ENCODE results near the gene ACSS1. TPM values are rescaled to one million over a fixed set of nuclear protein-coding genes. Genes with fewer than 3 reads are reported as not detected.

ACSS1 gene
- total and polyA plus RNA-seq, 2 of the 8 experiments (the other 6 are each of a cell fraction or from before 2014, with no cell fraction given), result 2.6 to 3.4 TPM

DNA sequence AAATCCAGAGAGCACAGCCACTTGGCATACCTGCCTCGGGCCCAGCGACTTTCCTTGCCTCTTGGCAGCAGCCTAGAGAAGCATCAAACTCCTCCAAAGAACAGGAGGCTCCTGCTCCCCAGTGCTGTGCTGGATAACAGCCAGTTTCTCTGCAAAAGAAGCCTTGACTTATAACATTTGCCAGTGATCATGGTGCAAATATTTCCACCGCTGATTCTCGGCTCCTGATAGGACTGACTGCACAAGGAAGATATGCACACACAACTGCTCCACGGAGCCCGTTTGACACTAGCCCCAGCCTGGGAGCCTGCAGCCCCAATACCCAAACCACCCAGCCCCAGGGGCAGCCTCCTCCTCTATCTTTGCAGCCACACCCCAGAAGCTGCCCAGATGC is 17.5 kb downstream of the ACSS1 start (continued):
- TF ChIP-seq, protein P1, sequence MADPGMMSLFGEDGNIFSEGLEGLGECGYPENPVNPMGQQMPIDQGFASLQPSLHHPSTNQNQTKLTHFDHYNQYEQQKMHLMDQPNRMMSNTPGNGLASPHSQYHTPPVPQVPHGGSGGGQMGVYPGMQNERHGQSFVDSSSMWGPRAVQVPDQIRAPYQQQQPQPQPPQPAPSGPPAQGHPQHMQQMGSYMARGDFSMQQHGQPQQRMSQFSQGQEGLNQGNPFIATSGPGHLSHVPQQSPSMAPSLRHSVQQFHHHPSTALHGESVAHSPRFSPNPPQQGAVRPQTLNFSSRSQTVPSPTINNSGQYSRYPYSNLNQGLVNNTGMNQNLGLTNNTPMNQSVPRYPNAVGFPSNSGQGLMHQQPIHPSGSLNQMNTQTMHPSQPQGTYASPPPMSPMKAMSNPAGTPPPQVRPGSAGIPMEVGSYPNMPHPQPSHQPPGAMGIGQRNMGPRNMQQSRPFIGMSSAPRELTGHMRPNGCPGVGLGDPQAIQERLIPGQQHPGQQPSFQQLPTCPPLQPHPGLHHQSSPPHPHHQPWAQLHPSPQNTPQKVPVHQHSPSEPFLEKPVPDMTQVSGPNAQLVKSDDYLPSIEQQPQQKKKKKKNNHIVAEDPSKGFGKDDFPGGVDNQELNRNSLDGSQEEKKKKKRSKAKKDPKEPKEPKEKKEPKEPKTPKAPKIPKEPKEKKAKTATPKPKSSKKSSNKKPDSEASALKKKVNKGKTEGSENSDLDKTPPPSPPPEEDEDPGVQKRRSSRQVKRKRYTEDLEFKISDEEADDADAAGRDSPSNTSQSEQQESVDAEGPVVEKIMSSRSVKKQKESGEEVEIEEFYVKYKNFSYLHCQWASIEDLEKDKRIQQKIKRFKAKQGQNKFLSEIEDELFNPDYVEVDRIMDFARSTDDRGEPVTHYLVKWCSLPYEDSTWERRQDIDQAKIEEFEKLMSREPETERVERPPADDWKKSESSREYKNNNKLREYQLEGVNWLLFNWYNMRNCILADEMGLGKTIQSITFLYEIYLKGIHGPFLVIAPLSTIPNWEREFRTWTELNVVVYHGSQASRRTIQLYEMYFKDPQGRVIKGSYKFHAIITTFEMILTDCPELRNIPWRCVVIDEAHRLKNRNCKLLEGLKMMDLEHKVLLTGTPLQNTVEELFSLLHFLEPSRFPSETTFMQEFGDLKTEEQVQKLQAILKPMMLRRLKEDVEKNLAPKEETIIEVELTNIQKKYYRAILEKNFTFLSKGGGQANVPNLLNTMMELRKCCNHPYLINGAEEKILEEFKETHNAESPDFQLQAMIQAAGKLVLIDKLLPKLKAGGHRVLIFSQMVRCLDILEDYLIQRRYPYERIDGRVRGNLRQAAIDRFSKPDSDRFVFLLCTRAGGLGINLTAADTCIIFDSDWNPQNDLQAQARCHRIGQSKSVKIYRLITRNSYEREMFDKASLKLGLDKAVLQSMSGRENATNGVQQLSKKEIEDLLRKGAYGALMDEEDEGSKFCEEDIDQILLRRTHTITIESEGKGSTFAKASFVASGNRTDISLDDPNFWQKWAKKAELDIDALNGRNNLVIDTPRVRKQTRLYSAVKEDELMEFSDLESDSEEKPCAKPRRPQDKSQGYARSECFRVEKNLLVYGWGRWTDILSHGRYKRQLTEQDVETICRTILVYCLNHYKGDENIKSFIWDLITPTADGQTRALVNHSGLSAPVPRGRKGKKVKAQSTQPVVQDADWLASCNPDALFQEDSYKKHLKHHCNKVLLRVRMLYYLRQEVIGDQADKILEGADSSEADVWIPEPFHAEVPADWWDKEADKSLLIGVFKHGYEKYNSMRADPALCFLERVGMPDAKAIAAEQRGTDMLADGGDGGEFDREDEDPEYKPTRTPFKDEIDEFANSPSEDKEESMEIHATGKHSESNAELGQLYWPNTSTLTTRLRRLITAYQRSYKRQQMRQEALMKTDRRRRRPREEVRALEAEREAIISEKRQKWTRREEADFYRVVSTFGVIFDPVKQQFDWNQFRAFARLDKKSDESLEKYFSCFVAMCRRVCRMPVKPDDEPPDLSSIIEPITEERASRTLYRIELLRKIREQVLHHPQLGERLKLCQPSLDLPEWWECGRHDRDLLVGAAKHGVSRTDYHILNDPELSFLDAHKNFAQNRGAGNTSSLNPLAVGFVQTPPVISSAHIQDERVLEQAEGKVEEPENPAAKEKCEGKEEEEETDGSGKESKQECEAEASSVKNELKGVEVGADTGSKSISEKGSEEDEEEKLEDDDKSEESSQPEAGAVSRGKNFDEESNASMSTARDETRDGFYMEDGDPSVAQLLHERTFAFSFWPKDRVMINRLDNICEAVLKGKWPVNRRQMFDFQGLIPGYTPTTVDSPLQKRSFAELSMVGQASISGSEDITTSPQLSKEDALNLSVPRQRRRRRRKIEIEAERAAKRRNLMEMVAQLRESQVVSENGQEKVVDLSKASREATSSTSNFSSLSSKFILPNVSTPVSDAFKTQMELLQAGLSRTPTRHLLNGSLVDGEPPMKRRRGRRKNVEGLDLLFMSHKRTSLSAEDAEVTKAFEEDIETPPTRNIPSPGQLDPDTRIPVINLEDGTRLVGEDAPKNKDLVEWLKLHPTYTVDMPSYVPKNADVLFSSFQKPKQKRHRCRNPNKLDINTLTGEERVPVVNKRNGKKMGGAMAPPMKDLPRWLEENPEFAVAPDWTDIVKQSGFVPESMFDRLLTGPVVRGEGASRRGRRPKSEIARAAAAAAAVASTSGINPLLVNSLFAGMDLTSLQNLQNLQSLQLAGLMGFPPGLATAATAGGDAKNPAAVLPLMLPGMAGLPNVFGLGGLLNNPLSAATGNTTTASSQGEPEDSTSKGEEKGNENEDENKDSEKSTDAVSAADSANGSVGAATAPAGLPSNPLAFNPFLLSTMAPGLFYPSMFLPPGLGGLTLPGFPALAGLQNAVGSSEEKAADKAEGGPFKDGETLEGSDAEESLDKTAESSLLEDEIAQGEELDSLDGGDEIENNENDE (IDR thresholded peaks at IDR 0.05; ENCODE audit: insufficient replicate concordance, low read length), result no peak
- TF ChIP-seq GTF2F1 (IDR thresholded peaks at IDR 0.05; ENCODE audit: borderline replicate concordance, low read depth, low read length) (no peak), RAD21 (IDR thresholded peaks at IDR 0.05 in 1 of 2, conservative IDR thresholded peaks at IDR 0.05 in 1 of 2; ENCODE audit: low read depth in 2 of 2, low read length in 2 of 2) (no peak), POLR2A (IDR thresholded peaks at IDR 0.05; ENCODE audit: control extremely low read depth in 1 of 2, low read depth in 2 of 2, low read length in 2 of 2) (no peak), POU5F1 (IDR thresholded peaks at IDR 0.05; ENCODE audit: low read depth, low read length) (no peak), CBX8 (IDR thresholded peaks at IDR 0.05; ENCODE audit: borderline replicate concordance, low read depth, low read length) (no peak), YY1 (IDR thresholded peaks at IDR 0.05; ENCODE audit: low read depth, low read length) (no peak), EZH2 (IDR thresholded peaks at IDR 0.05; ENCODE audit: low read depth, low read length, severe bottlenecking) (no peak), RNF2 (IDR thresholded peaks at IDR 0.05; ENCODE audit: borderline replicate concordance, low read depth, low read length, missing control alignments, poor library complexity, severe bottlenecking) (no peak), HDAC6 (IDR thresholded peaks at IDR 0.05; ENCODE audit: low read depth, low read length) (no peak)
- TF ChIP-seq, protein P2, sequence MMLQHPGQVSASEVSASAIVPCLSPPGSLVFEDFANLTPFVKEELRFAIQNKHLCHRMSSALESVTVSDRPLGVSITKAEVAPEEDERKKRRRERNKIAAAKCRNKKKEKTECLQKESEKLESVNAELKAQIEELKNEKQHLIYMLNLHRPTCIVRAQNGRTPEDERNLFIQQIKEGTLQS (IDR thresholded peaks at IDR 0.05; ENCODE audit: insufficient read depth, low read depth, low read length), result no peak
